Measurements from ENCODE around the gene BCL2L2.

DNA sequence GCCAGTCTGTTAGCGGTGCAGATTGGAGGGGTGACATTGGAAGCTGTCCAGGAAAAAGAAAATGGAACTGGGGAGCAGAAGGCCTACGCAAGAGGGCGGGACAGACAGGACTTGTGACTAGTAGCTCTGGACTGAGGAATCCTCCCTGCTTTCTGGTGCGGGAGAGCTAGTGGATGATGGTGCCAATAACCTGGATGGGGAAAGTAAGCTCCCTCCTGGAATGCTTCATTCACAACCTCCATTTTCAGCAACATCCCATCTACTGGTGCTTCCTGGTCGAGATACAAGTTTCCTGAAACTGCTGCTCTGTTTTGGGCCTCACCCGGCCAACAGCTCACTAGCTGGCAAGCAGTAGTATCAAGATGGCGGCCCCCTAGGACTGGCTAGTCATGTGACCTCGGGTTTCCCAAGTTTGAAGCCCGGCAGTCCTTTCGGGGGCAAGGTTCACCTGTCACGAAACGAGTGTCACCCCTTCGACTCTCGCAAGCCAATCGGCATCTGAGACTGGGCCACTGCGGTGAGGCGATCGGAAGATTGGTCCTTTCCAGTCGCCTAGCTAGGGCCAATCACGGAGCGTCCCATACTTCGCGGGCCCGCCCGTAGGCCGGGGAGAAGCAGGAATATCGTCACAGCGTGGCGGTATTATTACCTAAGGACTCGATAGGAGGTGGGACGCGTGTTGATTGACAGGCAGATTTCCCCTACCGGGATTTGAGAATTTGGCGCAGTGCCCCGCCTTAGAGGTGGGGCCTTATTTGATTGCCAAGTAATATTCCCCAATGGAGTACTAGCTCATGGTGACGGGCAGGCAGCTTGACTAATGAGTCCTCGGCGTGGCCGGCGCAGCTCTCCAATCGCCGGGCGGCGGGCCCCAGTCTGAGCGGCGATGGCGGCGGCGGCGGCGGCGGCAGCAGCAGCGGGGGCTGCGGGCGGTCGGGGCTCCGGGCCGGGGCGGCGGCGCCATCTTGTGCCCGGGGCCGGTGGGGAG is 14.2 kb downstream of the BCL2L2 start, which contains the start of gene PABPN1:
- TF ChIP-seq EZH2 (IDR thresholded peaks at IDR 0.05; ENCODE audit: low read depth) = no peak
- TF ChIP-seq, protein P1, sequence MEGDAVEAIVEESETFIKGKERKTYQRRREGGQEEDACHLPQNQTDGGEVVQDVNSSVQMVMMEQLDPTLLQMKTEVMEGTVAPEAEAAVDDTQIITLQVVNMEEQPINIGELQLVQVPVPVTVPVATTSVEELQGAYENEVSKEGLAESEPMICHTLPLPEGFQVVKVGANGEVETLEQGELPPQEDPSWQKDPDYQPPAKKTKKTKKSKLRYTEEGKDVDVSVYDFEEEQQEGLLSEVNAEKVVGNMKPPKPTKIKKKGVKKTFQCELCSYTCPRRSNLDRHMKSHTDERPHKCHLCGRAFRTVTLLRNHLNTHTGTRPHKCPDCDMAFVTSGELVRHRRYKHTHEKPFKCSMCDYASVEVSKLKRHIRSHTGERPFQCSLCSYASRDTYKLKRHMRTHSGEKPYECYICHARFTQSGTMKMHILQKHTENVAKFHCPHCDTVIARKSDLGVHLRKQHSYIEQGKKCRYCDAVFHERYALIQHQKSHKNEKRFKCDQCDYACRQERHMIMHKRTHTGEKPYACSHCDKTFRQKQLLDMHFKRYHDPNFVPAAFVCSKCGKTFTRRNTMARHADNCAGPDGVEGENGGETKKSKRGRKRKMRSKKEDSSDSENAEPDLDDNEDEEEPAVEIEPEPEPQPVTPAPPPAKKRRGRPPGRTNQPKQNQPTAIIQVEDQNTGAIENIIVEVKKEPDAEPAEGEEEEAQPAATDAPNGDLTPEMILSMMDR (conservative IDR thresholded peaks at IDR 0.05) = no peak

Measured in PC-9 (cell line).